Stimulated activated CD4-positive, alpha-beta T cell treated with anti-CD3 and anti-CD28 coated beads, Interleukin-12 subunit alpha, Interleukin-12 subunit beta, amount 100 ng/mL, for 24 hours (primary cell): Measurements from ENCODE around the gene ALG14.
"Not testable (repeated sequence)": the region's sequence is repeated elsewhere in the genome, so short reads cannot be mapped to it uniquely, and the experiment has no call there.

Source experiments
- DNase-seq, 2 experiments: peaks; one replicate each; pipeline ENCODE4 v3.0.0-alpha.2; 2020; ENCODE audit warnings: low read depth in 2 of 2

Gene ALG14

DNA sequence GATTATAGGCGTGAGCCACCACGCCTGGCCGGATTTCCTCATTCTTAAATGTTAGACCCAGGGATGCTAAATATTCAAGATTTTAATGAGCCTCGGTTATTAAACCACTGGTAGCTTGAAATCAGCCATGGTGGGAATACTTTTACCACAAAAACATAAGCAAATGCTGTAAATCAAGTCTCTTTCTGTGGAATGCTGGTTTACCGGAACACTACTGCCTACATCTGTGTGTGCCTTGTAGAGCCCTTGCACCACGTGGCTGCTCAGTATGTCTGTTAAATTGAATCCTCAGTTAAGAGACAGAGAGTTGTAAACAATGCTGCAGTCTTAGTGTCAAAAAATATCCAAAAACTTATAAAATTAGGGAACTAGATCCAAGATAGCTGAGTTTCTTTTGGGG is 119.0 kb downstream of the ALG14 start:
- no peak for DNase-seq

DNA sequence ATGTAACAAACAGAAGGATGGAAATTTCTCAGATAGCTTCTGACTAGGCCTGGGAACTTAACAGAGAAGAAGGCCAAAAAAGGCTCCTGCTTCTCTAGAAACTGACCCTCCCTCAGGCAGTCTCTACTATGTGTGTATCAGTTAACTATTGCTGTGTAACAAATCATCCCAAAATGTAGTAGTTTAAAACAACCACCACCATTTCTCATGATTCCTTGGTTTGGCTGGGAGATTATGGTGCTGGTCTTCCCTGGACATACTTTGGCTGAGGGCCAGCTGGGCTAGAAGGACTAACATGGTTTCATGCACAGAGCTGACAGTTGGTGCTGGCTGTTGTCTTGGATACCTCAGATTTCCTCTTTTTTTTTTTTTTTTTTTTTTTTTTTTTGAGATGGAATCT is 119.6 kb downstream of the ALG14 start:
- no peak for DNase-seq

DNA sequence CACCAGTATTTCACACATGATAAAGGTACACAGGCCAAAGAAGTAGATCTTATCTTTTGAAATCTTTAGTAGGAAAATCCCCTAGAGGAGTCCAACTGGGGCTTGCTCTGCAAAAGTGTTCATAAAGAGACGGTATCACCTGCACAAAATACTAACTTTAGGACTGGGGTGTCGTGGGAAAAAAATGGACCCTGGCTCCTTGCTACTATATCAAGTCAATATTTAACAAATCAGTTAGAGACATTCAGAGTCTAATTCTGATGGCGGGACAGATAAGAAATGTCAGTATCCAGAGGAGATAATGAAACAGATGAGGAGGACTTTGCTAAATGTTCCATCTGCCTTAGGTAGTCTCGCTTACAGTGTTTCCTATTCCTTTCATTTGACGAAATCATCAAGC is 120.2 kb downstream of the ALG14 start:
- DNase-seq = no peak

DNA sequence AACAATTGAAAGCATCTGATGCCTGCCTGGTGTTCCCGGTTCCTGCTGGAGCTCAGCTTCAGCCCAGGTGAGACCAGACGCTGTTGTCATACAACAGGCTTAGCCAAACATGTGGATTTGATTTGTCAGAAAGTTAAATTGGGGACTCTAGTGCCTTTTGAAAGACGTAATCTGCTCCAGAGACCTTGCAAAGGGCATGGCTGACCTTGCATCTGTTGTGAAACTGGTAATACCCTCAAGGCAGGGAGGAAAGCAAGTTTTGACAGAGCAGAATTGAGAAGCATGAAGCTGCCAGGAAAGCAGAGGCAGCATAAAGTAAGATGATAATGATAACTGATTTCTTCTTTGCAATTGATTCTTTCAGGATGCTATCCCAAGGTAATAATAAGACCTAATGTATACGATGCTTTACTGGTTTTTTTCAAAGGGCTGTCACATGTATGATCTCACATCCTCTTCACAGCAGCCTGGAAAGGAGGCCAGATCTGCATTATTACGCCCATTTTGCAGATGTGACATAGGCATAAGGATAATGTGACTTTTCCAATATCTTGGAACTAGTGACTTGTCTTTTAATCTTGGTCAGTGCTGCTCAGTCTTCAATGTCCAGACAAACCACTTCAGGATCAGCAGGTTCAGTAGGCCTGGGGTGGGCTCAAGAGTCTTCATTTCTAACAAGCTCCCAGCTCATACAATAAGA is 121.1 kb downstream of the ALG14 start:
- DNase-seq = no peak

DNA sequence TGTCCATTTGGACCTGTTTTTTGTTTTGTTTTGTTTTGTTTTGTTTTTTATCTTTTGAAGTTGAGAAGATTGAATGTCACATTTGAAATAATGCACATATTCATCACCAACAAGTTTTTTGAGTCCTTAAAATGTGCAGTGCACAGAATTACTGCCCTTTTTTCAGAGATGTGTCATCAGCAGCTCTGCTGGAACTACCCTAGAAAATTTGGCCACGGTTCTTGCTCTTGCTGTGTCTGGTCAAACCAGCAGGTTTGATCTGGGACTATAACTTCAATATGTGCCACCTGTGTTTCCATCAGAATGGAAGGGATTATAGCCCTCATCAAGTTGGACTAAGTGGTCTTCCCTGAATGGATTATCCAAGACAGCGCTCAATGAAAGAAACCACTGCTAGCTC is 121.7 kb downstream of the ALG14 start:
- DNase-seq = no peak

DNA sequence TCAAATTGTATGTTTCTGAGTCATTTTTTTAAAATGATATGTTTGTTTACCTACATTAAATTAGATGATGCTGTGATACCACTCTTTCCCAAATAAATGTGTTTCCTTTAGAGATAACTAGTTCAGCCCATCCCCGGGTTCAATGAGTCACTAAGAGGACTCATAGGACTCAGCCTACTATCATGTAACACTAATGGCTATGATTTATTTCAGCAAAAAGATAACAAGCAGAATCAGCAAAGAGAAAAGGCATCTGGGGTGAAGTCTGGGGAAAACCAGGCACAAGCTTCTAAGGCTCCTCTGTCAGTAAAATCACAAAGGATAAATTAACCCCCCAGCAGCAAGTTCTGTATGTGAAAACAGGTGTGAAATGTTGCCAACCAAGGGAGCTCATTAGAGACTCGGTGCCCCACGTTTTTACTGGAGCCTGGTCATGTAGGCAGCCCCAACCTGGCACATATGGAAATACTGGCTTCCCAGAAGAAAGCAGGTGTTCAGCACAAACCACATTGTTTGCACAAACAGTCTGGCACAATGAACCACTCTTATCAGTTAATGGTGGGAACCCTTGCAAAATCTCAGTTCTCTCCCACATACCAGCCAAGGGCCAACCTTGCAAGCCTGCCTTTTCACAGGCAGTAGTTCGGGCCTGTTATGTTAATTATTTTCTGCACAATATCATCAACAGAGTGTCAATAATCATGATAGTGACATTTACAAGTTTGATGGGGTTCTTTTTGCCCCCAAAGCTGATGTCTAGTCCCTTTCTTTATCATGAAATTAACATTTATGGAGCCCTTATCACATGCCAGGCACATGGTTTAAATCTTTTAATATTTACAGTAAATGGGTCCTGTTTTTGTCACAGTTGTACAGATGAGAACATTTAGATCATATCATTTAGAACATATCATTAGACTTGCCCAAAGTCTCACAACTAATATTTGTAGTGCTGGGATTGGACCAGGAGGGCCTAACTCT is 122.8 kb downstream of the ALG14 start:
- no peak for DNase-seq

DNA sequence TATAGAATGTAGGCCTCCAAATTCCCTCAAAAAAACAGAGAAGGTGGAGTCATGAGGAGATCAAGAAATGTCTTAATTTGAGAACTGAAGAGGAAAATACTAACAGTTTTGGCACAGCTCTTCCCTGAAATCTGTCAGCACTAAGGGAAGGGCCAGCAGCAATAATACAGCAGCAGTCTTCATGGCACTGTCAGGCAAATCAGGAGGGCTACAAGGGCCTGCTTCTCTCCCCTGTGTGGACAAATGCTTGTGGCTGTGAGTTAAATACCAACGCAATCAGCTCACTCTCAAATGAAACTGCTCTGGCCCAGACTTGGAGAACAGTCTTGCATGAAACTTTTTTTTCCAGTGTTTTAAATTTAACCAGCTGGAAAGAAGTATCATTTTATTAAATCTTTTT is 125.3 kb downstream of the ALG14 start:
- no peak for DNase-seq

DNA sequence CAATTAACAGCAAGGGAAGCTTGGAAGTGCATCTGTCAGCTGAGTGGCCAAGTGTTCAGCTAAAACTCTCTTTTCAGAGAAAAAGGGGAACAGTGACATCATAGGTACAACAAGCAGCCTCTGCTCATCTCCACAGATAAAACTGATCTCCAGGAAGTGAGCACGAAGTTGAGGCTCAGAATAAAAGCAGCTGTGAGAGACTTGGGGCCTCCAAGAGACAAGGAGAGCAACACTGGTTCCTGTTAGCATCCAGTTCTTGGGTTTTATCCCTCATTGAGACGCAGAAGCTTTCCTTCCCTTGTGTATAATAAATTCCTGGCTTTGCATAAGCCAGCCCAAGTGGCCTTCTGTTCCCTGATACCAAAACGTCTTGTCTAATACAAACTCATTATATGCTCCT is 125.9 kb downstream of the ALG14 start:
- no peak for DNase-seq

DNA sequence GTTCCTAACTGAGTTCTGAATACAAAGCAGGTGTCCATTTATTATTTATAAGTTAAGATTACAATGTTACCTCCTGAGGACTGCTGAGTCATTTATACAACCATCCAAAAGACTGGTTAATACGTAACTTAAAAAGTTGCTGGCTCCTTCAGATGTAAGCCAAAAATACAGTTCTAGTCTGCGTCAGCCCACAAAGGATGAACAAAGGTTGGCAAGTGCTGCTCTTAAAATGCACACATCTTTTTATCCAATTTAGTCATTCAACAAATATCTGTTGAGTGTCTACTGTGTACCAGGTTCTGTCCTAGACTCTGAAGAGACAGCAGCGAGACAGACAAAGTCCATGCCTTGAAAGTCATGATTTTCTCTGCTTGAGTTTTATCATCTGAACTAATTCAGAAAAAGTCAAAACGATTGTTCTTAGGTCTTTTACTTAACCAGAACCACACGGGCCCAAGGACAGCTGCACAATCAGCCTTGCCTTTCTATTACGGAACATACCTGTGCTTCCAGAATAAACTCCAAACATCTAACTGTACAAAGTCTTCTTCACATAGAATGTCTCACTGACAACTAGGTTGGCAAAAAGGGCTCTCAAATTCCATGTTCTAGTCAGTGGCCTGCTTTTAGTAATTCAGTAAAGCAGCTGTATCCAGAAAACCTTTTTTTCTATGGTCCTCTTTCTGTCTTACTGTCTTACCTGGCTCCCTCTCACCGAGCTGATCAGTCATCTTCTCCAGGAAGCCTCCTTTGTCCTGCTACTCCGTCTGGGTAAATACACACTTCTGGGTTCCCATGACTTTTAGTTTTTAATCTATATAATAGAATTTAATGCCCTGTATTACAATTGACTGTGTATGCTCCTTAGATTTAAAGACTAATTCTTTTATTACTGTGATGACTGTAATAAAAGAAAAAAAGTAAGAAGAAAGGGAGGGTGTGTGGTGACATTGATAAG is 130.3 kb downstream of the ALG14 start:
- DNase-seq = no peak

DNA sequence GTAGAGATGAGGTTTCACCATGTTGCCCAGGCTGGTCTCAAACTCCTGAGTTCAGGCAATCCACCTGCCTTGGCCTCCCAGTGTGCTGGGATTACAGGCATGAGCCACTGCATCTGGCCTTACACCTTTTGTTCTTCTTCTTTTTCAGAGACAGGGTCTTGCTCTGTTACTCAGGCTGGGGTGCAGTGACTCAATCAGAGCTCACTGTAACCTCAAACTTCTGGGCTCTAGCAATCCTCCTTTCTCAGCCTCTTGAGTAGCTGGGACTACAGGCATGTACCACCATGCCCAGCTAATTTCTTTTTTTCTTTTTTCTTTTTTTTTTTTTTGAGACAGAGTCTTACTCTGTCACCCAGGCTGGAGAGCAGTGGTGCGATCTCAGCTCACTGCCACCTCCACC is 131.3 kb downstream of the ALG14 start:
- not testable (repeated sequence) for DNase-seq

DNA sequence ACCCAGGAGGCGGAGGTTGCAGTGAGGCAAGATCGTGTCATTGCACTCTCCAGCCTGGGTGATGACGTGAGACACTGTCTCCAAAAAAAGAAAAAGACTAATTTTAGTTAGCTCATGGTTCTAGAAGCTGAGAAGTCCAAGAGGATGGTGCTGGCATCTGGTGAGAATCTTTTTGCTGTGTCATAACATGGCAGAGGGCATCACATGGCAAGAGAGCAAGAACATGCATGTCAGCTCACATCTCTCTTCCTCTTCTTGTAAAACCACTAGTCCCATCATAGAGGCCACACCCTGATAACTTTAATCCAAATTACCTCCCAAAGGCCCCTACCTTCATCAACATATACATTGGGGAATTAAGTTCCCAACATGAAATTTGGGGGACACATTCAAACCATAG is 132.0 kb downstream of the ALG14 start:
- no peak for DNase-seq

DNA sequence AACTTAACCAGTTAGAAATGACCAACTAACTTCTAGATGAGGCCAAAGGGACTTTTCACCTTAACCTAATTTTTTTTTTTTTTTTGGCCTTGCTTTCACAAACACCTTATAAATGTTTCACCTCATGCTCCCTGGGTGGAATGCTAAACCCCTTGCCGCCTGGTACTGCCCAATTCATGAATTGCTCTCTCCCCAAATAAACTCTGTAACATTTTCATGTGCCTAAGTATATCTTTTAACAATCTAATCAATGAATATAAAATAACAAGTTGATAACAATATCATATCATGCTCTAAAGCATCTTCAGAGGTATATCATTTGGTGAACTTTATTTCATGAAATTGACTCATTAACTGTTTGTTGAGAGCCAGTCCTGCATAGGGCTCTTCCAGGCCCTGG is 134.9 kb downstream of the ALG14 start:
- DNase-seq = no peak

DNA sequence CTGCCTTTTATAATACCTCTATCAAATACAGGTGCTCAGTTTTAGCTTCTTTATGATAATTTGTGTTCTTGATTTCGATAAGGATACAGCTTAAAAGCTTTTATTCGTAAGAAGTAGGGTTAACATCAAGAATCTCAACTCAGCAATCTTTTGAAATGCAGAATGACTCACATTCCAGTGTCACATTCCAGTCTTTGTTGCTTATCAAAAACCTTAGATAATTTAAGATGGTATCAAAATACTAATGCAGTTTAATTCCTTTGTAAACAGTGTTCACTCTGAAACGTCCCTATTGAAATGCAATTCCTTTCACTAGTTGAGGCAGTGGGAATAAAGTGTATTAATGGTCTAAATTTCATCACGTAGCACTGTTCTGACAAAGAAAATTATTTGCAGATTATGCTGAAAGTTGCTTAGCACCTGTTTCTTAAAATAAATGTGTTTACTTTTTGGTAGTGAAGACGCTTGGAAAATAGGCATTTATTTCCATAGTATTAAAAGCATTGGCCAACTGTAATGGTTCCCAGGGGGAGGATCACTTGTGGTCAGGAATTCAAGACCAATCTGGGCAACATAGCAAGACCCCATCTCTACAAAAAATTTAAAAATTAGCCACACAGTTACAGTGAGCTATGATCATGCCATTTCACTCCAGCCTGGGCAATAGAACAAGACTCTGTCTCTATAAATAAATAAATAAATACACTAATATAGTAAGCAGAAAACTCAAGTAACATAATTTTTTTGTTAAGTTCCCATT is 135.7 kb downstream of the ALG14 start:
- no peak for DNase-seq

DNA sequence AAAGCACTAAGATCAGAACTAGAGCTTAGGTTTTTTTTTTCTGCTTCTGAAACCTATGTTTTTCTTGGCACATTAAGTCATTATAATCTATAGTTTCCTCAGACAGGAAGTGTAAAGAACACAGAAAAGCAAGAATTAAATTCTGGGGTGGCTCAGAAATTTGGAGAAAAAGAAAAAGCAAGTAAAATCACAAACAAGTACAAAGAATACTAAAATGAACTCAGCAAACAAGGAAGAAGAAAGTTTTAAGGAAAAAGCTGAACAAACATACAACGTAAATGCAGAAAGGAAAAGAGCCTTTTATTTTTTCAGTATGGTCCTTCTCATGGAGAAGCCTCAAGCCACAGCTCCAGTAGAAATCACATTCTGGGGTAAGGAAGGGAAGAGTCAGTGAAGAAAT is 137.3 kb downstream of the ALG14 start:
- DNase-seq = no peak

DNA sequence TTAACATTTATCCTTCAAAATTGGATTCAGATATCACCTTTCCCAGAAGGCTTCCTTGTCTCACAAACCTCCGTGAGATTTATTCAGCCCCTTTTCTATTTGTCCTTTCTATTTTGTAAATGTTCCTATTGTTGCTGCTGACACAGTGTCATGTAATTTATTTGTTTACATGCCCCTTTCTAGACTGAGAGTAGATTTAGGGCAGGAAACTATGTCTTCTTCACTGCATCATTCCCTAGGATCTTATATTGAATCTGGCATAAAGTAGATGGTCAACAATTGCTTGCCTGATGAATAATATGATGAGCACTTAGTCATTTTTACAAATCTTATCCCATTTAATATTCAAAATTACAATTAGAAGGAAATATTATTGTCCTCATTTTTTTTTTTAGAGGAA is 137.7 kb downstream of the ALG14 start:
- no peak for DNase-seq

DNA sequence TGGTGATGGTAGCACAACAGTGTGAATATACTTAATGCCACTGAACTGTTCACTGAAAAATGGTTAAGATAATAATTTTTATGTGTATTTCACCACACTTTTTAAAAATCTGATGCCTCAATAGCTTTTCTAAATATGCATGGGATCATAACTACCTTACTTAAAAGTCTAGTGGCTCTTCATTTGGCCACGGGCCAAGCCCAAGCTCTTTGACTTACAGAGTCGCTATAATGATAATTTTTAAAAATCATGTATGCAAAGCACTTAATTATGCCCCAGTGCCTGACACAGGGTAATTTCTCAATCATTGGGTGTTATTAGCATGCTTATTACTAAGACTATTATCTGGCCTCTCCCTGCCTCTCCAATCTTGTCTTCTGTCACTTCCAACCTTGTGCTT is 138.2 kb downstream of the ALG14 start:
- no peak for DNase-seq

DNA sequence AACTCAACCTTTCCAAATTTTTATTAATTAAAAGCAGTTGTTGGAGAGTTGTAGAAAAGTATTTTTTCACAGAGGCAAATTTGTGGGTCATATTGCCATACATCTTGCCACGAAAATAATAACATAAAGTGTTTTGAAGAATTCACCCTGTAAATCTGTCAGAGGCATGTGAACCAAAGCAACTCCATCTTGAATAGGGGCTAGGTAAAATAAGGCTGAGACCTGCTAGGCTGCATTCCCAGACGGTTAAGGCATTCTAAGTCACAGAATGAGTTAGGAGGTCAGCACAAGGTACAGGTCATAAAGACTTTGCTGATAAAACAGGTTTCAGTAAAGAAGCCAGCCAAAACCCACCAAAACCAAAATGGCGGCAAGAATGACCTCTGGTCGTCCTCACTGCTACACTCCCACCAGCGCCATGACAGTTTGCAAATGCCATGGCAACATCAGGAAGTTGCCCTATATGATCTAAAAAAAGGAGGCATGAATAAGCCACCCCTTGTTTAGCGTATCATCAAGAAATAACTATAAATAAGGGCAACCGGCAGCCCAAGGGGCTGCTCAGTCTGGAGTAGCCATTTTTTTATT is 141.4 kb downstream of the ALG14 start:
- no peak for DNase-seq

DNA sequence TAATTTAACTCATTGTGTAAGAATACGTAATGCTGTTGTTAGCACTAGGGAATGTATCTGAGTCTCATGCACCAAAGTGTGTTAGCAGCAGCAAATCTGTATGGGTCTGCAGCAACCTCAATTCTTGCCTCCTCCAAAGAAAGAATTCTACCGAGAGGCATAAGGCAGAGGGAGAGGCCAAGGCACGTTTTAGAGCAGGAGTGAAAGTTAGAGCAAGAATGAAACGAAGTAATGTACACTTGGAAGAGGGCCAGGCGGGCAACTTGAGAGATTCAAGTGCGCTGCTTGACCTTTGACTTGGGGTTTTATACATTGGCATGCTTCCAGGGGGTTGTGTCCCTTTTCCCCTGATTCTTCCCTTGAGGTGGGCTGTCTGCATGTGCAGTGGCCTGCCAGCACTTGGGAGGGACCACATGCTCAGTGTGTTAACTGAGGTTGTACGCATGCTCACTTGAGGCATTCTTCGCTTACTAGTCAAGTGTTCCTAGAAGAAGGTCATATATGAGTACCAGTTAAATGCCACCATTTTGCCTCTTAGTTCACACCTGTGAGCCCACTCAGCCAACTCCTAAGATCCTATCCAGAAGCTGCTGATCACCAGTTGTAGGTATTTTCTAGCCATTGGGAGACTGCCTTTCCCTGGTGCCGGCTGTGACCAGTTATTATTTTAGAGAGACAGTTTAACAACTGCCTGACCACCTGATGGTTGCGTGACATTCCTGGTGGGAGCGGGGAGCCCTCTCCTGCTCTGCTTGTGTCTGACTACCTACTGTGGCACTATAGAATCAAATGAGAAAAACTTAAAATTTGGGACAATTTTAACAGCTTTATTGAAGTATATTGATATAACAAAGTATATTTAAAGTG is 143.2 kb downstream of the ALG14 start:
- DNase-seq = no peak

DNA sequence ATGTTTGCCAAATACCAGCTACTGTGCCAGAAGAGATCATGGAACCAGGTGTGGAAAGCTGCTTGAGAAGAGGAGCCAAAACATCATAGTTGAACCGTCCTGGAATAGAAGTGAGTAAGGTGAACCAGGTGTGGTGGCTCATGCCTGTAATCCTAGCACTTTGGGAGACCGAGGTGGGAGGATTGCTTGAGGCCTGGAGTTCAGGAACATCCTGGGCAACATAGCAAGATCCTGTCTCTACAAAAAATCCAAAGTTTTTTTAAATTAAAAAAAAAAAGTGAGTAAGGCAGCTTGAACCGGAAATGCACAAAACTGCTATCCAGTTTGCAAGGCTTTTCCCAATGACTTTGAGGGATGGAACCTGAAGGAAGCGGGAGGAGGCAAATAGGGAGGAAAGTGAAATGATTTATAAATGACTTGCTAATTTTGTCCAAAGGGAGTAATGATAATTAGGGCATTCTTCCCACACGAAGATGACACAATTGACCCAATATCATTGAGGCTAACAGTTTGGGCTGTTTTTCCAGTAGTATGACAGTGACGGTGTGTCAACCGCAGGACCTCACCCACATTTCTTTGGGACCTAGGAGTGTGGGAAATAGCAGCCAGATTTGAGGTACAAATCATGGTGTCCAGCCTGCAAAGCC is 144.3 kb downstream of the ALG14 start:
- DNase-seq = no peak
